Mesodermal cell (in vitro differentiated cells): ENCODE measurements around the gene TMPO.
"Not testable (repeated sequence)": the region's sequence is repeated elsewhere in the genome, so short reads cannot be mapped to it uniquely, and the experiment has no call there.

Experiments used
- H3K27ac ChIP-seq: 2 replicates; pipeline ENCODE4 v1.7.0; 2013; ENCODE audit warnings: mild to moderate bottlenecking, low read depth, low read length, moderate library complexity; ENCODE audit not compliant: severe bottlenecking
- H3K36me3 ChIP-seq: 2 replicates; pipeline ENCODE4 v1.7.1; 2013; ENCODE audit warnings: mild to moderate bottlenecking, low read length, moderate library complexity; ENCODE audit not compliant: control insufficient read depth, insufficient read depth
- H3K4me1 ChIP-seq: one replicate; pipeline ENCODE4 v1.7.1; 2013; ENCODE audit warnings: mild to moderate bottlenecking, low read length; ENCODE audit not compliant: insufficient read depth, control insufficient read depth, poor library complexity, severe bottlenecking
- H3K4me3 ChIP-seq: 2 replicates; pipeline ENCODE4 v1.7.0; 2013; ENCODE audit warnings: low read length, control low read depth, mild to moderate bottlenecking; ENCODE audit not compliant: insufficient read depth, poor library complexity, severe bottlenecking; ENCODE audit errors: extremely low read depth
- H3K9me3 ChIP-seq: 2 replicates; pipeline ENCODE4 v1.7.1; 2013; ENCODE audit warnings: mild to moderate bottlenecking, low read length, moderate library complexity; ENCODE audit not compliant: control insufficient read depth
- WGBS, 2 experiments: methylation state at CpG; one replicate each; pipeline ENCODE4 v1.1.5; 2013; ENCODE audit warnings: missing lambda C conversion rate in 2 of 2; ENCODE audit not compliant: insufficient coverage in 2 of 2; 5-methylcytosine and 5-hydroxymethylcytosine counted together

The TMPO gene

GRCh38 chr12:98544751-98545150 is 29.4 kb downstream of the TMPO start:
- H3K9me3 ChIP-seq, result no peaks in the 10 kb centered on the region
- no peak overlapping the region for H3K4me3 ChIP-seq
- H3K27ac ChIP-seq, result no peak overlapping the region
- no CpG with 5 or more reads among the region's 1 CpG for WGBS, 2 experiments
- peaks cover 85% of the 10 kb centered on the region for H3K36me3 ChIP-seq
- H3K4me1 ChIP-seq, result no peaks in the 10 kb centered on the region

GRCh38 chr12:98549371-98550110 is 34.2 kb downstream of the TMPO start:
- no peaks in the 10 kb centered on the region for H3K4me1 ChIP-seq
- WGBS, 2 experiments, result 89 to 100% methylated on average over 2 to 3 of the region's 5 CpGs
- H3K36me3 ChIP-seq, result peaks cover 70% of the 10 kb centered on the region
- no peak overlapping the region for H3K27ac ChIP-seq
- H3K4me3 ChIP-seq, result no peak overlapping the region
- H3K9me3 ChIP-seq, result no peaks in the 10 kb centered on the region

DNA sequence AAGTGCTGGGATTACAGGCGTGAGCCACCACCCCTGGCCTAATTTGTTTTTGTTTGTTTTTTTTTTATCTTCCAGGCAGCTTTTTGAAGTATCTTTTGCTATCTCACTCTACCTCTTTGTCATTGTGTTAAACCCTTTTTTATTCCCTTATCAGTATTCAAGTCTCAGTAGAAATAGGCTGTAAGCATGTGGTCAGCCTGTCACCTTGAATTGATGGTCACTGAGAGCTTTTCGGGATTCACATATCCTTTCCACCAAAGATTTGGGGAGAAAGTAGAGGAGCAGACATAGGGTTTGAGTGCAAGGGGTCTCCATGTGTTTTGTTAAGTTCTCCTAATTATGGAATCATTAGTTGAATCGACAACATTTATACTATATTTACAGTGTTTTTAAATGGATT is 36.4 kb downstream of the TMPO start:
- Histone ChIP-seq H3K4me3 (no peak overlapping the region), H3K9me3 (no peaks in the 10 kb centered on the region), H3K27ac (no peak overlapping the region), H3K4me1 (no peaks in the 10 kb centered on the region), H3K36me3 (peaks cover 49% of the 10 kb centered on the region)
- WGBS, 2 experiments, result 80 to 100% methylated on average over 1 of the region's 3 CpGs

GRCh38 chr12:98558097-98558496 is 42.7 kb downstream of the TMPO start:
- not testable (repeated sequence) for H3K9me3 ChIP-seq, H3K36me3 ChIP-seq
- WGBS, 2 experiments, result 81 to 88% methylated on average over 3 to 4 of the region's 4 CpGs

DNA sequence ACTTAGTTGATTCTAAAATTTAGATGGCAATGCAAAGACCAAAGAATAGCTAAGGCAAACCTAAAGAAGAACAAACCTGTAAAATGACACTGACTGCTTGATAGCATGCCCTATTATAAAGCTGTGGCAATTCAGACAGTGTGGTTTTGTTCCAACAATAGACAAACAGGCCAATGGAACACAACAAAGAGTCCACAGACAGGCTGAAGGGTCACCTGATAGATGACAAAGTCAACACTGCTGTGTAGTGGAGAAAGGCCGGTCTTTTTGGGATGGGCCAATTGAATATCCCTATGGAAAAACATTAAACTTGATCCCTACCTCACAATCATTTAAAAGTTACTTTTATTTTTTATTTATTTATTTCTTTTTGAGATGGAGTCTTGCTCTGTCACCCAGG is 44.3 kb downstream of the TMPO start:
- Histone ChIP-seq H3K4me1 (no peaks in the 10 kb centered on the region), H3K4me3 (no peak overlapping the region), H3K36me3 (no peaks in the 10 kb centered on the region), H3K27ac (no peak overlapping the region), H3K9me3 (peaks cover 7% of the 10 kb centered on the region)
- WGBS, 2 experiments, result no CpG with 5 or more reads among the region's 1 CpG

More at GRCh38 chr12:98558097-98558496, 42.7 kb downstream of the TMPO start:
- H3K27ac ChIP-seq, H3K4me1 ChIP-seq, H3K4me3 ChIP-seq: not testable (repeated sequence)

DNA sequence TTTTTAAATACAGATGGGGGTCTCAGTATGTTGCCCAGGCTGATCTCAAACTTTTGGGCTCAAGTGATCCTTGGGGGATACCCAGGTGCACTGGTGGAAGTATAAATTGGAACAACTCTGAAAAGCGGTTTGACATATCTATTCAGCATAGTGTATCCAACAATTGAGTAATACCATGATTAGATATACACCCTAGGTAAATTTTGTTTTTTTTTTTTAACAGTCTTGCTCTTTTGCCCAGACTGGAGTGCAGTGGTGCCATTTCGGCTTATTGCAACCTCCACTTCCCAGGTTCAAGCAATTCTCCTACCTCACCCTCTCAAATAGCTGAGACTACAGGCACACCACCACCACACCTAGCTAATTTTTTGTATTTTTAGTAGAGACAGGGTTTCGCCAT is 46.5 kb downstream of the TMPO start:
- no peaks in the 10 kb centered on the region for H3K4me1 ChIP-seq
- H3K4me3 ChIP-seq, result no peak overlapping the region
- no peaks in the 10 kb centered on the region for H3K36me3 ChIP-seq
- 80 to 86% methylated on average over 1 of the region's 3 CpGs for WGBS, 2 experiments
- peaks cover 7% of the 10 kb centered on the region for H3K9me3 ChIP-seq
- no peak overlapping the region for H3K27ac ChIP-seq

DNA sequence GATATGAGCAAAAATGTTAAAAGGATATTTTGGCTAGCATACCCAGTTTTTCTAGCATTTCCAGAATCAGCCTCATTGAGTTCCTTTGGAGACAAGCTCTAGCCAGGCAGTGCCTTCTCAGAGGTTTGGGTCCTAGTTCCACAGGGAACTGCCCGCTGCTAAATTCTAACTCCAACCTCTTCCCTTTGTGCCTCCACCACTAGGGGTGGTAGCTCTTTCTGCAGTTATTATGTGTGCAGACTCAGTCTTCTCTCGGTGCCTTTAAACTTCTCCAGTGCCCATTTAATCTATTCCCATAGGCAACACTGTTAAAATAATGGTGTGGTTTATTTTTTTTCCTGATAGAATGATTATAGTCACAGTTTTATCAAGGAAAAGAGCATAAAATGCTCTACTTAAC is 56.6 kb downstream of the TMPO start:
- no CpG with 5 or more reads among the region's 2 CpGs for WGBS, 2 experiments
- Histone ChIP-seq H3K36me3 (no peaks in the 10 kb centered on the region), H3K9me3 (no peaks in the 10 kb centered on the region), H3K4me3 (no peak overlapping the region), H3K4me1 (no peaks in the 10 kb centered on the region), H3K27ac (no peak overlapping the region)

GRCh38 chr12:98574110-98574509 is 58.7 kb downstream of the TMPO start:
- Histone ChIP-seq H3K27ac (no peak overlapping the region), H3K9me3 (no peaks in the 10 kb centered on the region), H3K36me3 (no peaks in the 10 kb centered on the region), H3K4me1 (no peaks in the 10 kb centered on the region), H3K4me3 (no peak overlapping the region)
- WGBS, 2 experiments, result 100% methylated on average over 1 of the region's 1 CpG; no CpG with 5 or more reads in 1 of the 2 experiments

GRCh38 chr12:98575013-98575412 is 59.6 kb downstream of the TMPO start:
- no peak overlapping the region for H3K4me3 ChIP-seq
- no peaks in the 10 kb centered on the region for H3K4me1 ChIP-seq
- WGBS, 2 experiments, result 90 to 100% methylated on average over 2 of the region's 4 CpGs
- H3K36me3 ChIP-seq, result no peaks in the 10 kb centered on the region
- H3K9me3 ChIP-seq, result no peaks in the 10 kb centered on the region
- no peak overlapping the region for H3K27ac ChIP-seq

DNA sequence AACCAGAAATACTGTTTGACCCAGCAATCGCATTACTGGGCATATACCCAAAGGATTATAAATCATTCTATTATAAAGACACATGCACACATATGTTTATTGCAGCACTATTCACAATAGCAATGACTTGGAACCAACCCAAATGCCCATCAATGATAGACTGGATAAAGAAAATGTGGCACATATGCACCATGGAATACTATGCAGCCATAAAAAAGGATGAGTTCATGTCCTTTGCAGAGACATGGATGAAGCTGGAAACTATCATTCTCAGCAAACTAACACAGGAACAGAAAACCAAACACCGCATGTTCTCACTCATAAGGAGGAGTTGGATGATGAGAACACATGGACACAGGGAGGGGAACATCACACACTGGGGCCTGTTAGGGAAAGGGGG is 61.4 kb downstream of the TMPO start:
- H3K36me3 ChIP-seq, H3K27ac ChIP-seq, H3K4me3 ChIP-seq, H3K4me1 ChIP-seq, H3K9me3 ChIP-seq: not testable (repeated sequence)
- WGBS, 2 experiments, result no CpG with 5 or more reads among the region's 2 CpGs

DNA sequence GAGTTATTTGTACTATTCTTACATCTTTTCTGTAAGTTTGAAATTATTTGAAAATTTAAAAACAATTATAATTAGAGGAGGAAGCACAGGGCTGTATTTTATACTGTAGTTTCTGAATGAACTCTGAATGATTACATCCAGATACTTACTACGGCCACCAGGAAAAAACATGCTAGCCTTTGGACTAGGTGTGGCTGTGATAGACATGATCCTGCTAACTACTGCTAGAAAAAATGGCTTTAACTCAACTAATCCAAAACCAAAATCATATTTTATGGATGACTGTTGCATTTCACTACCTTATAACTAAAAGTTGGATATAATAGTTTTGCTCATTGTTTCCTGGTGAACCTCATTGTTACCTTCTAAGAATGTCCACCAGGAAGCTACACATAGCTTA is 63.0 kb downstream of the TMPO start:
- no peak overlapping the region for H3K4me3 ChIP-seq
- H3K27ac ChIP-seq, result no peak overlapping the region
- peaks cover 7% of the 10 kb centered on the region for H3K4me1 ChIP-seq
- H3K36me3 ChIP-seq, result no peaks in the 10 kb centered on the region
- WGBS, 2 experiments, result no CpG with 5 or more reads among the region's 1 CpG
- no peaks in the 10 kb centered on the region for H3K9me3 ChIP-seq
